K562 (cell line): Measurements from ENCODE around the gene SEC14L2. TPM values are rescaled to one million over a fixed set of nuclear protein-coding genes. Genes with fewer than 3 reads are reported as not detected.

Experiments
- ATAC-seq: fragments of 200-7000 bp; cut with Tn5 transposase; 3 replicates; pipeline ENCODE4 v1.9.1; 2020; ENCODE audit warnings: moderate library complexity
- BruUV-seq: library from RNA; stranded (reverse); fragments of 400-500 nt; replicated peaks from 2 replicates; lab custom pipeline; 2021; lab: Mats Ljungman, UMichigan
- CTCF ChIA-PET: fragments of 300-600 bp; formaldehyde crosslinking; extraction: SDS; loops from one replicate; lab custom pipeline; 2021; ENCODE audit warnings: low intra/inter-chr PET ratio; lab: Yijun Ruan, JAX
- POLR2A ChIA-PET: fragments of 300-600, 350-650 bp; sonication (Branson Sonifier 250); formaldehyde crosslinking; extraction: SDS; loops from one replicate; lab custom pipeline; 2021; ENCODE audit warnings: antibody characterized with exemption, inconsistent platforms; lab: Yijun Ruan, JAX
- DNase-seq, 4 experiments: peaks; one replicate each; pipeline versions ENCODE4 v3.0.0 to v3.0.0-alpha.2; 2011 to 2018; ENCODE audit warnings: low spot score in 3 of 4, mixed read lengths in 3 of 4; ENCODE audit errors: extremely low read depth in 1 of 4
- FAIRE-seq: peaks from 2 replicates; lab custom pipeline; 2011; peaks lifted over from hg19 to GRCh38; lab: Jason Lieb, UNC
- H2AFZ ChIP-seq: 2 replicates; pipeline ENCODE4 v1.6.0; 2011; ENCODE audit warnings: low read depth, low read length, control low read depth, inconsistent platforms
- H3K27ac ChIP-seq: fragments of 200-600 bp; 3 replicates; pipeline ENCODE4 v1.8.0; 2011; ENCODE audit warnings: low read depth, mild to moderate bottlenecking, control low read depth, inconsistent platforms, low read length, moderate library complexity, mixed read lengths; ENCODE audit errors: extremely low read depth
- H3K27me3 ChIP-seq, 2 experiments: fragments of 300-600 bp in 1 of 2; 2 replicates in 1 of 2; 3 replicates in 1 of 2; pipeline versions ENCODE4 v1.6.0 to v1.8.0; 2011; ENCODE audit warnings: inconsistent platforms in 2 of 2, low read length in 2 of 2, mild to moderate bottlenecking in 1 of 2, mixed read lengths in 1 of 2, moderate library complexity in 1 of 2; ENCODE audit not compliant: control insufficient read depth in 2 of 2, insufficient read depth in 2 of 2
- H3K36me3 ChIP-seq: fragments of 300-600 bp; 3 replicates; pipeline ENCODE4 v1.8.0; 2011; ENCODE audit warnings: mild to moderate bottlenecking, low read length, inconsistent platforms; ENCODE audit not compliant: control insufficient read depth, insufficient read depth
- H3K4me1 ChIP-seq, 2 experiments: fragments of 200-600 bp in 1 of 2; replicated peaks in 1 of 2; 2 replicates in 1 of 2; 3 replicates in 1 of 2; pipeline versions ENCODE4 v1.5.1 to v1.8.0; 2011; ENCODE audit warnings: inconsistent platforms in 2 of 2, low read length in 2 of 2, mild to moderate bottlenecking in 1 of 2, mixed read lengths in 1 of 2, moderate library complexity in 1 of 2; ENCODE audit not compliant: control insufficient read depth in 2 of 2, insufficient read depth in 2 of 2
- H3K4me2 ChIP-seq: 2 replicates; pipeline ENCODE4 v1.6.1; 2011; ENCODE audit warnings: low read length, control low read depth, inconsistent platforms, mixed read lengths; ENCODE audit not compliant: insufficient read depth
- H3K4me3 ChIP-seq: fragments of 200-600 bp; sonication (generic), shearing (Covaris generic); 2 replicates; pipeline ENCODE4 v1.5.1; 2016; ENCODE audit warnings: control low read depth, inconsistent platforms
- H3K79me2 ChIP-seq: fragments of 200-600 bp; 3 replicates; pipeline ENCODE4 v1.8.0; 2011; ENCODE audit warnings: low read length, inconsistent platforms; ENCODE audit not compliant: control insufficient read depth, insufficient read depth
- H3K9ac ChIP-seq, 2 experiments: 2 replicates each; pipeline versions ENCODE4 v1.6.0 to v1.6.1; 2011; ENCODE audit warnings: low read depth in 2 of 2, low read length in 2 of 2, control low read depth in 1 of 2, inconsistent platforms in 1 of 2, mild to moderate bottlenecking in 1 of 2, mixed read lengths in 1 of 2; ENCODE audit not compliant: insufficient read depth in 1 of 2
- H3K9me1 ChIP-seq: one replicate; pipeline ENCODE4 v1.6.0; 2011; ENCODE audit warnings: inconsistent platforms, mild to moderate bottlenecking, low read length, moderate library complexity; ENCODE audit not compliant: control insufficient read depth, insufficient read depth
- H3K9me3 ChIP-seq: replicated peaks from 2 replicates; pipeline ENCODE4 v1.5.1; 2011; ENCODE audit warnings: low read depth, low read length, inconsistent platforms; ENCODE audit not compliant: control insufficient read depth, insufficient read depth
- H4K20me1 ChIP-seq: replicated peaks from 2 replicates; pipeline ENCODE4 v1.6.1; 2011; ENCODE audit warnings: low read length, inconsistent platforms, mixed read lengths; ENCODE audit not compliant: control insufficient read depth, insufficient read depth
- NR2C1 ChIP-seq, 2 experiments: fragments of 450-650 bp; IDR thresholded peaks; 2 replicates each; pipeline ENCODE4 v1.6.1; 2017; ENCODE audit warnings: mild to moderate bottlenecking in 2 of 2, antibody characterized with exemption in 1 of 2, inconsistent platforms in 1 of 2, missing compliant biosample characterization in 1 of 2, missing genetic modification characterization in 1 of 2
- NR2C2 ChIP-seq, 2 experiments: fragments of 200-800 bp in 1 of 2; sonication (Bioruptor generic) in 1 of 2; sonication (generic) in 1 of 2; formaldehyde crosslinking in 1 of 2; IDR thresholded peaks; 2 replicates each; pipeline versions ENCODE4 v1.6.1 to v1.8.0; 2016 to 2022; ENCODE audit warnings: mild to moderate bottlenecking in 1 of 2, missing compliant biosample characterization in 1 of 2, missing genetic modification characterization in 1 of 2, missing genetic modification reagents in 1 of 2
- SMAD3 ChIP-seq: fragments of 450-650 bp; formaldehyde crosslinking; conservative IDR thresholded peaks from 2 replicates; pipeline ENCODE4 v1.4.0; 2020; ENCODE audit warnings: mild to moderate bottlenecking
- ZBTB7A ChIP-seq: IDR thresholded peaks from 2 replicates; pipeline ENCODE4 v1.6.1; 2011; ENCODE audit warnings: low read depth, mild to moderate bottlenecking, low read length, moderate library complexity, borderline replicate concordance; ENCODE audit not compliant: control insufficient read depth
- WGBS: fragments of 100-300 bp; shearing (Covaris generic); methylation state at CpG from one replicate; pipeline ENCODE4 v1.1.6; 2016; ENCODE audit warnings: low coverage, mixed read lengths; ENCODE audit not compliant: insufficient coverage; ENCODE audit errors: missing lambda C conversion rate; 5-methylcytosine and 5-hydroxymethylcytosine counted together
- in situ Hi-C: fragments of 300-500 bp; cut with MboI; formaldehyde crosslinking; loops from 4 replicates; pipeline ENCODE4 v1.15.0; 2018; ENCODE audit warnings: inconsistent platforms, mixed read lengths
- intact Hi-C: fragments of 100-400 bp; cut with micrococcal nuclease; formaldehyde crosslinking; loops from 2 replicates; pipeline ENCODE4 v1.14.2; 2022
- polyA plus RNA-seq, 8 experiments: library from polyadenylated mRNA; depleted of rRNA in 4 of 8; stranded (reverse) in 5 of 8; unstranded in 3 of 8; fragments of >200 nt; fragmentation: Nextera tagmentation in 2 of 8; fragmentation: Illumina TruSeq in 1 of 8; extraction: Ambion mirVana in 2 of 8; extraction: Trizol in 1 of 8; gene quantifications; 2 replicates each; pipeline versions ENCODE4 v1.2.1 to v1.2.3, GENCODE V29; 2011 to 2014; ENCODE audit warnings: inconsistent platforms in 1 of 8, missing spikeins in 1 of 8
- total RNA-seq, 7 experiments: library from RNA; depleted of rRNA in 6 of 7; stranded (reverse); fragments of >200 nt in 6 of 7; fragmentation: Illumina TruSeq in 2 of 7; extraction: Trizol in 2 of 7; gene quantifications; 2 replicates each; pipeline versions ENCODE4 v1.2.1 to v1.2.3, GENCODE V29; 2011 to 2021; ENCODE audit warnings: low replicate concordance in 1 of 7

The SEC14L2 gene
- total and polyA plus RNA-seq, 9 of the 15 experiments (the other 6 are each of a cell fraction or from before 2014, with no cell fraction given): 0.03 to 0.17 (median 0.10) TPM

GRCh38 chr22:30438559-30438958 lies 41.7 kb downstream of the SEC14L2 start:
- DNase-seq (peak in 3 of 4 experiments; percentile 19 to 55 (median 21)), FAIRE-seq (no peak)
- peak overlapping the region; percentile 51; the same call in 1 of the 2 replicates for H2AFZ ChIP-seq
- H3K4me3 ChIP-seq: no peak overlapping the region
- H3K9ac ChIP-seq: no peak overlapping the region; a peak in 1 of 4 replicates
- no TSS peak for BruUV-seq
- H4K20me1 ChIP-seq: no peaks in the 10 kb centered on the region
- 0 out of 3 replicates have a peak overlapping the region, but pooled peaks have one; percentile 5 for H3K27ac ChIP-seq
- no peak overlapping the region for H3K4me2 ChIP-seq
- no peaks in the 10 kb centered on the region for H3K36me3 ChIP-seq
- no peaks in the 10 kb centered on the region; the same call in 1 of the 2 replicates for H3K9me3 ChIP-seq
- intact Hi-C loops: no loop called here
- CTCF ChIA-PET: no interaction called here
- TF ChIP-seq SMAD3 (CRISPR knock-in tag) (no peak), ZBTB7A (no peak), NR2C2 (CRISPR knock-in tag; IDR thresholded peaks at IDR 0.05) (0 out of 2 replicates have a peak, but pooled peaks have one; percentile 35), NR2C2 (tag; IDR thresholded peaks at IDR 0.05) (peak; percentile 54; the same call in 1 of the 2 replicates), NR2C1 (IDR thresholded peaks at IDR 0.05) (peak; percentile 85), NR2C1 (tag; IDR thresholded peaks at IDR 0.05) (peak; percentile 86)
- TF ChIP-seq, all 486 proteins: peak for 2
- Histone ChIP-seq H3K4me1 (peaks cover 35 to 42% of the 10 kb centered on the region in 2 experiments), H3K27me3 (no peaks in the 10 kb centered on the region), H3K79me2 (no peaks in the 10 kb centered on the region), H3K9me1 (no peaks in the 10 kb centered on the region)
- in situ Hi-C loops: no loop called here
- ATAC-seq: peak; percentile 27; the same call in 2 of the 3 replicates
- POLR2A ChIA-PET: interaction anchor here (0.6 to 1.3 kb wide), 4 partner anchors 9 to 625 kb away, joined by 4 to 5 read pairs (median 4); no protein-coding TSS in a partner anchor
- 12% methylated on average over 3 of the region's 3 CpGs for WGBS
